ENCODE data around the gene AJAP1.

The AJAP1 gene

DNA sequence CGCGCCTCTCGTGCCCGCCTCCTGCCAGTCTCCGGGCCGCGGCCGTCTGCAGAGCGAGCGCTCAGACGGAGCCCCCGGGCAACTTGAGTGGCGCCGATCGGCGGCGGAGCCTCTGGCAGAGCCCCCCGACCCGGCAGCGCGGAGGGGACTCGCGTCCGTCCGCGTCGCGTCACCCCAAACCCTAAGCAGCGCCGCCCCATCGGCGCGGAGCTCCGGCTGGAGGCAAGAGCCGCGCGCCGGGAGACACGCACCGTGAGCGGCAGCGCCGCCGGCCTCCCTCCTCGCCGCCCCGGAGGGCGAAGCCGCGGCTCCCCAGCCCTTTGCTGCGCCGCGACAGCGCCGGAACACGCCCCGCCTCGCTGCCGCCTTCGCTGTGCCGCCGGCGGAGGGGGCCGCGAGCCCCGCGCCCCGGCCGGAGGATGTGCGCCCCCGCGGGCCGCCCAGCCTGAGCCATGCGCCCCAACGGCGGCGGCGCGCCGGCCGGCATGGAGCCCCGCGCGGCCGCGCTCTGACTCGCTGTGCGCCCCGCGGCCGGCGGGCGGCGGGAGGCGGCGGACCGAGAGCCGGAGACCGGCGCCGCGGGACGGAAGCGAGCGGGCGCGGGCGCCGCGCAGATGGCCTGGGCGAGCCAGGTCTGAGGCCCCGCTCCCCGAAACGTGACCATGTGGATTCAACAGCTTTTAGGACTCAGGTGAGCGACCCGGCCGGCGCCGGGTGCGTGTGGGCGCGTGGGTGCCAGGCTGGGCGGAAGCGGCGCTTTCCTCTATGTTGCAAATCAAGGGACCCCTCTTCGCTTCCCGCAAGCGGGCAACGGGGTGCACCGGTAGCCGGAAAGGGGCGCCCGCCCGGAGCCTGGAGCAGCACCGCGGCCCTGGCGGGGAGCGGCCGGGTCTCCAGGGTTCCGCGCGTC lies 610 bp downstream of the AJAP1 start:
- intact Hi-C loops (cut with DNase I; ENCODE audit: low total_unique reads): no loop called here
- TF ChIP-seq, protein P1, sequence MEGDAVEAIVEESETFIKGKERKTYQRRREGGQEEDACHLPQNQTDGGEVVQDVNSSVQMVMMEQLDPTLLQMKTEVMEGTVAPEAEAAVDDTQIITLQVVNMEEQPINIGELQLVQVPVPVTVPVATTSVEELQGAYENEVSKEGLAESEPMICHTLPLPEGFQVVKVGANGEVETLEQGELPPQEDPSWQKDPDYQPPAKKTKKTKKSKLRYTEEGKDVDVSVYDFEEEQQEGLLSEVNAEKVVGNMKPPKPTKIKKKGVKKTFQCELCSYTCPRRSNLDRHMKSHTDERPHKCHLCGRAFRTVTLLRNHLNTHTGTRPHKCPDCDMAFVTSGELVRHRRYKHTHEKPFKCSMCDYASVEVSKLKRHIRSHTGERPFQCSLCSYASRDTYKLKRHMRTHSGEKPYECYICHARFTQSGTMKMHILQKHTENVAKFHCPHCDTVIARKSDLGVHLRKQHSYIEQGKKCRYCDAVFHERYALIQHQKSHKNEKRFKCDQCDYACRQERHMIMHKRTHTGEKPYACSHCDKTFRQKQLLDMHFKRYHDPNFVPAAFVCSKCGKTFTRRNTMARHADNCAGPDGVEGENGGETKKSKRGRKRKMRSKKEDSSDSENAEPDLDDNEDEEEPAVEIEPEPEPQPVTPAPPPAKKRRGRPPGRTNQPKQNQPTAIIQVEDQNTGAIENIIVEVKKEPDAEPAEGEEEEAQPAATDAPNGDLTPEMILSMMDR (IDR thresholded peaks at IDR 0.05): no peak
- Histone ChIP-seq H3K4me3 (peak overlapping the region in 1 of 2 donors; percentile 39), H3K9me3 (no peaks in the 10 kb centered on the region), H3K27me3 (peaks cover 0 to 87% of the 10 kb centered on the region in 2 donors), H3K36me3 (no peaks in the 10 kb centered on the region), H3K27ac (no peak overlapping the region), H3K4me1 (peaks cover 0 to 33% (median 21%) of the 10 kb centered on the region in 4 donors)
- no peak for DNase-seq

DNA sequence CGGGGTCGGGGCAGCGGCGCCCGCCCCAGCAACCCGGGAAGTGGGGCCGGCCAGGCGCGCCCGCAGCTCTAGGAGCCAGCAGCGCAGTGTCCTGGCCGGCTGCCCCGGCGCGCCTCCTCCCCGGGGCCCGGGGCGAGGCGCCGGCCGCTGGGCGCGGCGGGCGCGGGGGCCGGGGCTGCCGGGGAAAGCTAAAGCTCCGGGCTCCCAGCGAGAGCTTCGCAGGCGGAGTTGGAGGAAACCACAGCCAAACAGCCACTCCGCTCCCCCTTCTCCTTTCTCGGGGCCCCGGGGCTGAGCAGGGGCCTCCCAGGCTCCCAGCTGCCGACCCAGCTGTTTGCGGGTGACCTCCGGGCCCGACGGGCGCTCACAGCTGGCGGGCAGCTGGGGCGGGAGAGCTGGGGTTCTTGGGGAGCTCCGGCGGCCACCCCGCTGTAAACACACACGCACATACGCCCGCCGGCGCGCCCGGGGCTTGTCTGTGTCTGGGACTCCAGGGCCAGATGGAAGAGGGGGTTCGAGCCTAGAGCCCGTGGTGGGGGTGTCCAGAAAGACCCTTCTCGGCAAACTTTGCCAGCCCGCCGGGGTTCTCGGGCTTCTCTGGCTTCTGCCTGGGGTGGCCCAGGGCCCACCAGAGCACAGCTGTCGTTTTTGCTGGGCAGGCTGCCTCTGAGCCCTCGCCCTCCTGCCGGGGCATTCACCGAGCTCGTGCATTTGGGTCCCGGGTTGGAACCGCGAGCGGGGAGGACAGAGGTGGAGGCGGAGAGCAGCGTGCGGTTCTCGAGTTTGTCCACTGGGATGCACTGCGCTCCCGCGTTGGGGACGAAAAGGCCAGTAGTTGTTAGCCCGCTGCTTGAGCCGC lies 1.5 kb downstream of the AJAP1 start:
- H3K27ac ChIP-seq: no peak overlapping the region
- peaks cover 0 to 33% (median 21%) of the 10 kb centered on the region in 4 donors for H3K4me1 ChIP-seq
- H3K9me3 ChIP-seq: no peaks in the 10 kb centered on the region
- intact Hi-C loops (cut with DNase I; ENCODE audit: low total_unique reads): no loop called here
- H3K4me3 ChIP-seq: peak overlapping the region in 1 of 2 donors; percentile 36
- H3K36me3 ChIP-seq: no peaks in the 10 kb centered on the region
- H3K27me3 ChIP-seq: peaks cover 0 to 87% of the 10 kb centered on the region in 2 donors
- TF ChIP-seq, protein P1 (IDR thresholded peaks at IDR 0.05): peak; percentile 34 to 35
- DNase-seq: no peak

DNA sequence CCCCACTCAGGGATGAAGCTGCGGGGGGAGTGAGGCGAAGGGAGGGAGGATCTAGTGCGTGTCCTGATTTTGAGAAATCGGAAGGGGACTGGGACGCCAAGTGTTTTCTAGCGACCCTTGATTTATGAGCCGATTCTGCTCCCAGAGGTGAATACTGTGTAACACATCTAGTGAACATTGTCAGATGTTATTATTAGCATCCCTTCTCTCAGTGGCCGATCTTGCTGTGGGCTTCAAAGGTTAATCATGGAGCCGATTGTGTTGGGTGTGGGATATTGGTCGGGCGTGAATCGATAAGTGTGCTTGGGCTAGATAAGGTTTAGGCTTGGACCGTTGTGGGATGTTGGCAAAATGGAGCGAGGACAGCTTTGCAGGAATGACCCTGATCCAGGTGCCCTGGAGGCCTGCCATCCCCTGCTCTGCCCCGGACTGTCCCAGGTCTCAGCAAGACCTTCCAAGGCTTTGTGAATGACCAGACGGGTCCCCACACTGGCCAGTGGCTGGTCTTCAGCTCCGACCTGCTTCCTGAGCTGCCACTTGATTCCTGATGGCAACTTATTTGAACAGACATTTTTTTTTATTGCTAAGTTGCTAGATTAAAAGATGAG lies 2.2 kb downstream of the AJAP1 start:
- no peak for DNase-seq
- intact Hi-C loops (cut with DNase I; ENCODE audit: low total_unique reads): no loop called here
- TF ChIP-seq, protein P1 (IDR thresholded peaks at IDR 0.05): no peak

DNA sequence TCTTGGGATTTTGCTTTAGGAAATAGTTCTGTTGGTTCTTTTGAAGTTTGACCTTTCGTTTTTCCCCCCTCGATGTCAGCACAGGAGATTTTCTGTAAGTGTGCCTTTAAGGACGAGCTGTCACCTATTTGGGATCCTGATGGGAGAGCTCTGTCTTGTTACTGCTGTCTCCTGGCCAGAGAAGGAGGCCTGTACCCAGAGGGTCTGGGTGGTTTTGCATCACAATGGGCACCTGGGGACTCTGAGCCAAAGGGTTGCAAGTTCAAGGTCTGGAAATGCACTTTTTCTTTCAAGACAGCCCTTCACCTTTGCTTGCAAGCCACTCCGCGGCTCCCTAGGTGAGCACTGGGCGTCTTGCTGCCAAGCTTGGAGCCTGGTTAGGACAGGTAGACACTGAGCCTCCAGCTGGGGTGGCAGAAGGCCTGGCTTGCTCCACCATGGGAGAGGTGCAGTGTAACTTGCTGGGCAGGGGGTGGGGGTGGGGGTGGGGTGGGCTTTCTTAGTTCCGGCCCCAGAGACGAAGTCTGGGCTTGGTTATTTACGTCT lies 2.9 kb downstream of the AJAP1 start:
- Histone ChIP-seq H3K4me3 (no peak overlapping the region), H3K4me1 (peaks cover 0 to 32% (median 20%) of the 10 kb centered on the region in 4 donors), H3K36me3 (no peaks in the 10 kb centered on the region), H3K9me3 (no peaks in the 10 kb centered on the region), H3K27me3 (peaks cover 0 to 85% of the 10 kb centered on the region in 2 donors), H3K27ac (no peak overlapping the region)
- intact Hi-C loops (cut with DNase I; ENCODE audit: low total_unique reads): no loop called here
- TF ChIP-seq, protein P1 (IDR thresholded peaks at IDR 0.05): no peak
- DNase-seq: no peak

More for the DNA sequence above, 2.2 kb downstream of the AJAP1 start:
- Histone ChIP-seq H3K9me3 (no peaks in the 10 kb centered on the region), H3K4me3 (no peak overlapping the region), H3K27me3 (peaks cover 0 to 91% of the 10 kb centered on the region in 2 donors), H3K27ac (no peak overlapping the region), H3K4me1 (peaks cover 0 to 33% (median 21%) of the 10 kb centered on the region in 4 donors), H3K36me3 (no peaks in the 10 kb centered on the region)

DNA sequence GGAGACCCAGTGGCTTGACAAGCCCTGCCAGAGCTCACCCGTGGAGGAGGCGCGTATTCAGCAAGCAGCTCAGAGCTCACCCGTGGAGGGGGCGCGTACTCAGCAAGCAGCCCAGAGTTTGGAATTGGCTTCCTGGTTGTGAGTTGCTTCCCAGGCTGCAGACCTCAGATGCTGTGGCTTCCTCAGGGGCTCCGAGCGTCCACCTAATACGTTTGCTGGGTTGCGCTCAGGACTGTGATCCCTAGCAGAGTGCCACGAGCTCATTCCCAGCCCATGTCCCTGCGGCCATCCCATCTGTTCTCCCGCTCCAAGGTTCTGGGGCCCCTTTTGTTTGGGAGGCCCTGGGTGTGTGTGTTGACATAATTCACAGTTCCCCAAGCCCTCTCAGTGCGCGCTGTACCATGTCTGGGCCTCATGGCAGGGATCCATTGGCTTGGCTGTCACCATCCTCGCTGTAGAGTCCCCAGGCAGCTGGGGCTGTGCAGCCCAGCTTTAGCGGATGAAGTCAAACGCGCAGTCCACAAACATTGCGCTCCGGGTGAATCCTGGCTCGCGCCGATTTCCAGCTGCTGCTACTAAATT lies 3.6 kb downstream of the AJAP1 start:
- intact Hi-C loops (cut with DNase I; ENCODE audit: low total_unique reads): no loop called here
- TF ChIP-seq, protein P1 (IDR thresholded peaks at IDR 0.05): no peak
- Histone ChIP-seq H3K27ac (no peak overlapping the region), H3K4me1 (peaks cover 0 to 26% (median 18%) of the 10 kb centered on the region in 4 donors), H3K27me3 (peaks cover 0 to 77% of the 10 kb centered on the region in 2 donors), H3K9me3 (no peaks in the 10 kb centered on the region), H3K4me3 (no peak overlapping the region), H3K36me3 (no peaks in the 10 kb centered on the region)
- DNase-seq: no peak
